Chondrocyte (in vitro differentiated cells): Measurements from ENCODE around the gene PCYOX1L. TPM values are rescaled to one million over a fixed set of nuclear protein-coding genes. Genes with fewer than 3 reads are reported as not detected.
A peak's percentile ranks its signal among the peaks of the same experiment; 100 is the strongest.
"Not testable (repeated sequence)": the region's sequence is repeated elsewhere in the genome, so short reads cannot be mapped to it uniquely, and the experiment has no call there.

Experiments used
- DNase-seq: peaks from one replicate; pipeline ENCODE4 v3.0.0; 2021; ENCODE audit warnings: mixed read lengths, low spot score
- H3K27ac Mint-ChIP-seq: one replicate; pipeline ENCODE4 v1.8.0; 2021; ENCODE audit warnings: mild to moderate bottlenecking, moderate library complexity, mixed read lengths; ENCODE audit not compliant: unreplicated experiment
- H3K27me3 Mint-ChIP-seq: 2 replicates; pipeline ENCODE4 v1.8.0; 2021; ENCODE audit warnings: low read depth, mixed read lengths
- H3K36me3 Mint-ChIP-seq: 2 replicates; pipeline ENCODE4 v1.8.0; 2021; ENCODE audit warnings: low read depth, mixed read lengths
- H3K4me1 Mint-ChIP-seq: 2 replicates; pipeline ENCODE4 v1.8.0; 2021; ENCODE audit warnings: low read depth, mild to moderate bottlenecking, mixed read lengths
- H3K4me3 Mint-ChIP-seq: one replicate; pipeline ENCODE4 v1.8.0; 2021; ENCODE audit warnings: mild to moderate bottlenecking, moderate library complexity, mixed read lengths; ENCODE audit not compliant: unreplicated experiment
- H3K9me3 Mint-ChIP-seq: 2 replicates; pipeline ENCODE4 v1.8.0; 2021; ENCODE audit warnings: low read depth, mixed read lengths
- CTCF ChIP-seq: fragments of 200-600 bp; sonication (generic); IDR thresholded peaks from 2 replicates; pipeline ENCODE4 v1.5.0; 2021; ENCODE audit warnings: antibody characterized with exemption, mild to moderate bottlenecking, moderate library complexity
- total RNA-seq: library from RNA; stranded (reverse); gene quantifications from 3 replicates; pipeline ENCODE4 v1.2.1, GENCODE V29; 2021

Gene PCYOX1L
- total RNA-seq, 1 donor from 2014 or later: 7.1 TPM

GRCh38 chr5:149391524-149391923, 33.7 kb downstream of the PCYOX1L start:
- Mint-ChIP-seq H3K27ac (no peak overlapping the region), H3K27me3 (no peaks in the 10 kb centered on the region), H3K4me3 (no peak overlapping the region), H3K4me1 (peaks cover 33% of the 10 kb centered on the region), H3K36me3 (no peaks in the 10 kb centered on the region), H3K9me3 (peaks cover 3% of the 10 kb centered on the region)
- DNase-seq: no peak
- TF ChIP-seq CTCF: no peak

- Mint-ChIP-seq H3K4me1 (peaks cover 27% of the 10 kb centered on the region), H3K4me3 (no peak overlapping the region), H3K27me3 (no peaks in the 10 kb centered on the region), H3K27ac (no peak overlapping the region), H3K9me3 (peaks cover 3% of the 10 kb centered on the region), H3K36me3 (no peaks in the 10 kb centered on the region)
- no peak for DNase-seq
- no peak for TF ChIP-seq CTCF
Measured at GRCh38 chr5:149392718-149393117, 34.9 kb downstream of the PCYOX1L start.

GRCh38 chr5:149394996-149395395, 37.1 kb downstream of the PCYOX1L start:
- H3K27me3 Mint-ChIP-seq, DNase-seq, H3K27ac Mint-ChIP-seq, H3K36me3 Mint-ChIP-seq, H3K4me3 Mint-ChIP-seq, H3K9me3 Mint-ChIP-seq: not testable (repeated sequence)
- H3K4me1 Mint-ChIP-seq: peaks cover 16% of the 10 kb centered on the region

- Mint-ChIP-seq H3K4me1 (peaks cover 36% of the 10 kb centered on the region), H3K9me3 (no peaks in the 10 kb centered on the region), H3K27me3 (no peaks in the 10 kb centered on the region), H3K4me3 (no peak overlapping the region), H3K36me3 (no peaks in the 10 kb centered on the region), H3K27ac (peak overlapping the region; percentile 55)
- TF ChIP-seq CTCF: no peak
- DNase-seq: no peak
Measured at GRCh38 chr5:149397530-149397929, 39.7 kb downstream of the PCYOX1L start.

GRCh38 chr5:149398747-149399266, 41.0 kb downstream of the PCYOX1L start:
- not testable (repeated sequence) for H3K4me3 Mint-ChIP-seq, H3K9me3 Mint-ChIP-seq, H3K36me3 Mint-ChIP-seq, DNase-seq, H3K27me3 Mint-ChIP-seq
- Mint-ChIP-seq H3K4me1 (peaks cover 46% of the 10 kb centered on the region), H3K27ac (peak overlapping the region; percentile 4)

GRCh38 chr5:149399775-149400174, 41.9 kb downstream of the PCYOX1L start:
- Mint-ChIP-seq H3K4me1 (peaks cover 56% of the 10 kb centered on the region), H3K9me3 (no peaks in the 10 kb centered on the region), H3K4me3 (no peak overlapping the region), H3K27ac (peak overlapping the region; percentile 47), H3K36me3 (no peaks in the 10 kb centered on the region), H3K27me3 (no peaks in the 10 kb centered on the region)
- no peak for TF ChIP-seq CTCF
- no peak for DNase-seq
